ENCODE results near the gene USP34. TPM values are rescaled to one million over a fixed set of nuclear protein-coding genes. Genes with fewer than 3 reads are reported as not detected.
A peak's percentile ranks its signal among the peaks of the same experiment; 100 is the strongest.

Gene USP34
- total RNA-seq, 1 experiment from 2014 or later = 76.3 TPM

- no peak overlapping the region for H3K4me3 ChIP-seq (replicated peaks in 1 of 2; ENCODE audit: low read depth in 1 of 2, low read length in 2 of 2)
- ATAC-seq = no peak
Observed at GRCh38 chr2:61179701-61180639, 290.9 kb downstream of the USP34 start.

GRCh38 chr2:61178603-61179545 is 292.0 kb downstream of the USP34 start:
- BruUV-seq (replicated peaks) = no TSS peak
- Histone ChIP-seq H3K9me3 (ENCODE audit: control insufficient read depth in 1 of 2, insufficient read depth in 1 of 2, low read depth in 1 of 2, low read length in 2 of 2) (no peaks in the 10 kb centered on the region), H2AFZ (ENCODE audit: low read depth, low read length, poor library complexity, severe bottlenecking) (no peak overlapping the region), H3K9ac (ENCODE audit: low read length) (peak overlapping the region; percentile 96; the same call in 1 of the 2 replicates), H3K4me2 (ENCODE audit: low read length) (peak overlapping the region; percentile 98), H3K36me3 (ENCODE audit: control insufficient read depth in 1 of 2, insufficient read depth in 2 of 2, low read length in 2 of 2) (peaks cover 14 to 25% of the 10 kb centered on the region in 2 experiments), H3K4me1 (ENCODE audit: control insufficient read depth in 1 of 2, insufficient read depth in 2 of 2, low read length in 2 of 2) (peaks cover 7 to 22% of the 10 kb centered on the region in 2 experiments), H3K27ac (ENCODE audit: low read depth, low read length) (no peak overlapping the region), H3K4me3 (replicated peaks in 1 of 2; ENCODE audit: low read depth in 1 of 2, low read length in 2 of 2) (peak overlapping the region in 1 of 2 experiments; percentile 81; a peak in 1 of 4 replicates), H3K9me2 (ENCODE audit: insufficient read depth) (no peaks in the 10 kb centered on the region), H4K20me1 (ENCODE audit: insufficient read depth) (no peaks in the 10 kb centered on the region), H3K79me2 (ENCODE audit: insufficient read depth, low read length) (peaks cover 50% of the 10 kb centered on the region), H3K27me3 (ENCODE audit: insufficient read depth, low read length) (no peaks in the 10 kb centered on the region)
- CTCF ChIA-PET = no interaction called here
- DNase-seq (ENCODE audit: low read depth, low spot score) (no peak), ATAC-seq (no peak)
- RAD21 ChIA-PET (ENCODE audit: low non-redundant PET in 1 of 2, low total read pairs in 2 of 2, uncharacterized antibody in 2 of 2, unreplicated experiment in 2 of 2) = no interaction called here
- POLR2A ChIA-PET = no interaction called here
- TF ChIP-seq YY1 (IDR thresholded peaks at IDR 0.05; ENCODE audit: extremely low read depth, insufficient replicate concordance, low read depth, low read length) (no peak), POLR2AphosphoS5 (IDR thresholded peaks at IDR 0.05; ENCODE audit: low read depth, low read length) (0 out of 2 replicates have a peak, but pooled peaks have one; percentile 8), SIN3A (IDR thresholded peaks at IDR 0.05; ENCODE audit: low read depth) (no peak), CBX3 (IDR thresholded peaks at IDR 0.05; ENCODE audit: low read depth) (no peak), CEBPB (IDR thresholded peaks at IDR 0.05; ENCODE audit: low read depth) (no peak)
- intact Hi-C loops (cut with micrococcal nuclease) = loop anchor here (5.0 kb wide), 1 partner anchor 162 kb away; the partner anchor contains the start of genes PEX13 and PUS10

More at GRCh38 chr2:61179701-61180639, 290.9 kb downstream of the USP34 start:
- Histone ChIP-seq H3K4me1 (ENCODE audit: control insufficient read depth in 1 of 2, insufficient read depth in 2 of 2, low read length in 2 of 2) (peaks cover 7 to 22% of the 10 kb centered on the region in 2 experiments), H3K36me3 (ENCODE audit: control insufficient read depth in 1 of 2, insufficient read depth in 2 of 2, low read length in 2 of 2) (peaks cover 15 to 35% of the 10 kb centered on the region in 2 experiments), H3K27me3 (ENCODE audit: insufficient read depth, low read length) (no peaks in the 10 kb centered on the region), H2AFZ (ENCODE audit: low read depth, low read length, poor library complexity, severe bottlenecking) (no peak overlapping the region), H4K20me1 (ENCODE audit: insufficient read depth) (no peaks in the 10 kb centered on the region; the same call in 1 of the 2 replicates), H3K9ac (ENCODE audit: low read length) (no peak overlapping the region), H3K79me2 (ENCODE audit: insufficient read depth, low read length) (peaks cover 50% of the 10 kb centered on the region), H3K4me2 (ENCODE audit: low read length) (0 out of 2 replicates have a peak overlapping the region, but pooled peaks have one; percentile 98), H3K9me2 (ENCODE audit: insufficient read depth) (no peaks in the 10 kb centered on the region), H3K27ac (ENCODE audit: low read depth, low read length) (no peak overlapping the region), H3K9me3 (ENCODE audit: control insufficient read depth in 1 of 2, insufficient read depth in 1 of 2, low read depth in 1 of 2, low read length in 2 of 2) (no peaks in the 10 kb centered on the region)
- no peak for DNase-seq (ENCODE audit: low read depth, low spot score)
- ChIA-PET RAD21 (ENCODE audit: low non-redundant PET in 1 of 2, low total read pairs in 2 of 2, uncharacterized antibody in 2 of 2, unreplicated experiment in 2 of 2) (no interaction called here), CTCF (no interaction called here), POLR2A (no interaction called here)
- intact Hi-C loops (cut with micrococcal nuclease) = loop anchor here (5.0 kb wide), 1 partner anchor 163 kb away; the partner anchor contains the start of genes PEX13 and PUS10
- no peak for TF ChIP-seq MAX (IDR thresholded peaks at IDR 0.05)
- no peak for TF ChIP-seq JUND (IDR thresholded peaks at IDR 0.05)
- BruUV-seq (replicated peaks) = no TSS peak

Data from HCT116 (cell line).